HG02943 (cell line): ENCODE data around the gene KDM4B.
"Not testable (repeated sequence)": the region's sequence is repeated elsewhere in the genome, so short reads cannot be mapped to it uniquely, and the experiment has no call there.

Experiments
- ATAC-seq: cut with Tn5 transposase; IDR thresholded peaks from one replicate; pipeline ENCODE4 v1.9.1; 2021; ENCODE audit warnings: mild to moderate bottlenecking, low read depth, moderate library complexity; ENCODE audit not compliant: unreplicated experiment

Gene KDM4B

GRCh38 chr19:4968462-4969291, at the start of gene KDM4B:
Gene KDM4B, plus strand, starts transcription at chr19:4969113. Its CDS starts 63,778 bp downstream, at chr19:5032891.
- ATAC-seq: peak; percentile 85

- ATAC-seq: no peak
Observed at GRCh38 chr19:4922530-4923275, 46.2 kb upstream of the KDM4B start.

- no peak for ATAC-seq
Observed at GRCh38 chr19:4923276-4923747, 45.6 kb upstream of the KDM4B start.

DNA sequence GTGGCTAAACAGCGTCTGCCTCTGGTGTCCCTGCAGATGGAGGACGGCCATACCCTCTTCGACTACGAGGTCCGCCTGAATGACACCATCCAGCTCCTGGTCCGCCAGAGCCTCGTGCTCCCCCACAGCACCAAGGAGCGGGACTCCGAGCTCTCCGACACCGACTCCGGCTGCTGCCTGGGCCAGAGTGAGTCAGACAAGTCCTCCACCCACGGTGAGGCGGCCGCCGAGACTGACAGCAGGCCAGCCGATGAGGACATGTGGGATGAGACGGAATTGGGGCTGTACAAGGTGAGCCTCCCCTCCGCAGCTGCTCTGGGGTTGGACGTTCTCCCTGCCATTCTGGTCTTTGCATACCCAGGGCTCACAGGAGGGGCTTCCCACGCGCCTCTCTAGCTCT, 39.7 kb upstream of the KDM4B start:
- no peak for ATAC-seq

DNA sequence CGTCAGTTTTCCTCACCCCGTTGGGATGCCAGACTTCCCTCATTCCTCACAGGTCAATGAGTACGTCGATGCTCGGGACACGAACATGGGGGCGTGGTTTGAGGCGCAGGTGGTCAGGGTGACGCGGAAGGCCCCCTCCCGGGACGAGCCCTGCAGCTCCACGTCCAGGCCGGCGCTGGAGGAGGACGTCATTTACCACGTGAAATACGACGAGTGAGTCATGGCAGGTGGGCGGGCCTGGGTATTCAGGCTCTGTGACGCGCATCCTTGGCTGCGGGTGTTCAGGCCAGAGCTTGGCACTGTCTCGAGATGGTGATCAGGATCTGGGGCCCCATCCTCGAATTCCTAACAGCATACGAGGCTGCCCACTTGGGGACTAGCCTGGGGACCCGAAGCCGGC, 38.2 kb upstream of the KDM4B start:
- no peak for ATAC-seq

DNA sequence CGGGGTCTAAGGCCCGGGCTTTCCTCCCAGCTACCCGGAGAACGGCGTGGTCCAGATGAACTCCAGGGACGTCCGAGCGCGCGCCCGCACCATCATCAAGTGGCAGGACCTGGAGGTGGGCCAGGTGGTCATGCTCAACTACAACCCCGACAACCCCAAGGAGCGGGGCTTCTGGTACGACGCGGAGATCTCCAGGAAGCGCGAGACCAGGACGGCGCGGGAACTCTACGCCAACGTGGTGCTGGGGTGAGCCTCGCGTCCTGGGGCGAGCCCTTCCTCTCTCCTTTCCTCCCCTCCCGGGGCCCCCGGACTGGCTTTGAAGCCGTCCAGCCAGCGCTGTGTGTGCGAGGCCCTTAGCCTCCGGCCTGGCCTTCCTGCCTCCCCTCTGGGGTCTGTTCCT, 36.2 kb upstream of the KDM4B start:
- no peak for ATAC-seq

- no peak for ATAC-seq
Observed at GRCh38 chr19:4933528-4933927, 35.4 kb upstream of the KDM4B start.

DNA sequence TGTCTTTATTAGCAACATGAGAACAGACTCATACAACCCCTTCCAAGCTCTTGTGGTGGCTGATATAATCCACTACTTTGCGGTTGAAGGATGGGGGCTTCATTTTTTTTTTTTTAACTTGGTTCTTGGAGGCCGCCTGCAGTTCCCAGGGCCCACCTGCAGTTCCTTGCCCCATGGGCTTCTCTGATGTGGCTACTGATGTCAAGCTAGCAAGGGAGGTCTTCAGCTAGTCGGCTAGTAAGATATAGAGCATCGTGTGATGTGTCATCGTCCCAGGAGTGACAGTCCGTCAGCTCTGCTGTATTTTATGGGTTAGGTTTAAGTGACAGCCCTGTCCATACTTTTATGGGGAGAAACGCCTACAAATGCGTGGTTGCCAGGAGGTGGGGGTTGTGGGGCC, 33.5 kb upstream of the KDM4B start:
- ATAC-seq: no peak

DNA sequence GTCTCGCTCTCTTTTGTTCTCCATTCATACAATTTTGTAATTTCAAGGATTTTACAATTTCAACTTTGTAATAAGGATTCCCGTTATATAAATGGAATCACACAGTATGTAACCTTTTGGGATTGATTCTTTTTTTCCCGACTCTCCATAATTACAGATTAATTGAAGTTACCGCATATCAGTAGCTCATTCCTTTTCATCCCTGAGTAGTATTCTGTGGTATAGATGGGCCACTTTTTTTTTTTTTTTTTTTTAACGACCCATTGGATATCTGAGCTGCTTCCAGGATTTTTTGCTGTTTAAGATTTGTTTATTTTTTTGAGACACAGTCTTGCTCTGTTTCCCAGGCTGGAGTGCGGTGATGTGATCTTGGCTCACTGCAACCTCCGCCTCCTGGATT, 31.9 kb upstream of the KDM4B start:
- ATAC-seq: no peak

GRCh38 chr19:4938461-4938860, 30.5 kb upstream of the KDM4B start:
- not testable (repeated sequence) for ATAC-seq

DNA sequence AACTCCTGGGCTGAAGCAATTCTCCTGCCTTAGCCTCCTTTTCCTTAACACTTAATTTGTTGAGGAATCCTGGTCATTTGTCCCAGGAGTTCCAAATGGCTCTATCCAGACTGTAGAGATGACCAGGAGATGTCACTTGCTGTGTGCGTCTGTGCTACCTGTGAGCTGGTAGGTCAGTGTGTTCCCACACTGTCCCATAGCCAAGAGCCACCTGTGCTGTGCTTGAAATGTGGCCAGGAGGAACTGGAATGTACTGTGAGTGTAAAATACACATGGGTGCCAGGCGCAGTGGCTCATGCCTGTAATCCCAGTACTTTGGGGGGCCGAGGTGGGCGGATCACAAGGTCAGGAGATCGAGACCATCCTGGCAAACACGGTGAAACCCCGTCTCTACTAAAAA, 29.4 kb upstream of the KDM4B start:
- ATAC-seq: no peak

DNA sequence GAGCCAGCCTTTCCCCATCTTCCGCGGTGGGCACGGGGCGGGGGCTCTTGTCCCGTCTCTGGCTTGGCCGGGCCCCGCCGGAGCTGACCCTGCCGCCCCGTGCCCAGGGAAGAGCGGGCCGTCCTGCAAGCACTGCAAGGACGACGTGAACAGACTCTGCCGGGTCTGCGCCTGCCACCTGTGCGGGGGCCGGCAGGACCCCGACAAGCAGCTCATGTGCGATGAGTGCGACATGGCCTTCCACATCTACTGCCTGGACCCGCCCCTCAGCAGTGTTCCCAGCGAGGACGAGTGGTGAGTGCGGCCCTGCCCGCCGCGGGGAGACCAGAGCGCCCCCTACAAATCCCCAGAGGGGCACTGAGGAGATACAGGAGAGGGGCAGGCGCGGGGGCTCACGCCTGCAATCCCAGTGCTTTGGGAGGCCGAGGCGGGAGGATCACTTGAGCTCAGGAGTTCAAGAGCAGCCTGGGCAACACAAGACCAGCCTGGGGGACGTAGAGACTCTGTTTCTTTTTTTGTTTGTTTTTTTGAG, 27.2 kb upstream of the KDM4B start:
- ATAC-seq: not testable (repeated sequence)

GRCh38 chr19:4950650-4951049, 18.3 kb upstream of the KDM4B start:
- not testable (repeated sequence) for ATAC-seq

DNA sequence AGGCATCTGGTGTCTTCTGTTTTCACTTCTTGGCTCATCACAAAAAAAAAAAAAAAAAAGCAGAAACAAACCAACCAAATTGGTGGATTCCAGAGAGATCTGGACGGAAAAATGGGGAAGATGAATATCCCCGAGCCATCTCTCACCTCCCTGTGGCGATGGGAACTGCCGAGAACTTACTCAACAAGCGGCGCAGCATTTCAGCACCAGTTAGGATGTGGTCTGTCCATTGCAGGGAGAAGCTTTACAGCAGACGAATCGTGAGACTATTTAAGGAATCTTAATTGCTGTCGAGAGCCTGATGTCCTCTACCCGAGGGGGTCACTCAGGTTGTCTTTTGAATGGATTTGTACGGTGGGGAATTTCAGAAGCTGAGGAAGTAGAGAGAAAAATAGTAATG, 17.3 kb upstream of the KDM4B start:
- ATAC-seq: no peak

DNA sequence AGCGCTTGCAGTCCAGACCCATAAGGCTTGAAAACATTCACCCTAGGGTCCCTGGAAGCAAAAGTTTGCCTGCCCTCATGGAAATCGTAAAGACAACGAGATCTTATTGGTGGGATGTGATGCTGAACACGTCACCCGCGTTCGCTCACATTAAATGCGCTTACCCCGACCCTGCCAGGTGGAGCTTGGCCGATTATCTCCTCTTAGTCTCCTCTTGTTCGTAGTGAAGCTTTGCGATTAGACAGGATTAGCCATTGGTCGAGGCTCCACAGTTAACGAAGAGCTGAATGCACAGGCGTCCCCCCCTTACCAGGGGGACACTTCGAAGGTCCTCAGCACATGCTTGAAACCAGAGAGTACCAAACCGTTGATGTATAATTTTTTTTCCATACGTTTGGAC, 16.0 kb upstream of the KDM4B start:
- no peak for ATAC-seq

DNA sequence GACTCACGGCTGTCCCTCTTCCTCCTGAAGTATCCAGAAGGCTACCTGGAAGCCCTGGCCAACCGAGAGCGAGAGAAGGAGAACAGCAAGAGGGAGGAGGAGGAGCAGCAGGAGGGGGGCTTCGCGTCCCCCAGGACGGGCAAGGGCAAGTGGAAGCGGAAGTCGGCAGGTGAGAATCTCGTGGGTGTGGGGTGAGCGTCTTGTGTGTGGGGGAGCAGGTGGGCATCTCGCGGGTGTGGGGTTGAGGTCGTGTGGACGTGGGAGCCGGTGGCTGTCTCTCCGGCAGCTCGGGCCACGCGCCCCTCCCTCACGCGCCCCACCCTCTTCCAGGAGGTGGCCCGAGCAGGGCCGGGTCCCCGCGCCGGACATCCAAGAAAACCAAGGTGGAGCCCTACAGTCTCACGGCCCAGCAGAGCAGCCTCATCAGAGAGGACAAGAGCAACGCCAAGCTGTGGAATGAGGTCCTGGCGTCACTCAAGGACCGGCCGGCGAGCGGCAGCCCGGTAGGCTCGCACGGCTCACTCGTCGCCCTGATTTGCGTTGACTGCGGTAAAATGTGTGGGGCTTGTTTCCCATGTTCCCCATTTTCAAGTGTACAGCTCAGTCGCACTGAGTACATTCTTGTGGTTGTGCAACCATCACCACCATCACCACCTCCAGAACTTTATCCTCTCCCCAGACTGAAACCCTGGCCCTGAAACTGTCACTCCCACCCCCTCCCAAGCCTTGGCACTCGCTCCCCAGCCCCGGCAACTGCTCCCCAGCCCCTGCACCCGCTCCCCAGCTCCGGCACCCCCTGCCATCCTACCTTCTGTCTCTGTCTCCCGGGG, 14.4 kb upstream of the KDM4B start:
- ATAC-seq: not testable (repeated sequence)

DNA sequence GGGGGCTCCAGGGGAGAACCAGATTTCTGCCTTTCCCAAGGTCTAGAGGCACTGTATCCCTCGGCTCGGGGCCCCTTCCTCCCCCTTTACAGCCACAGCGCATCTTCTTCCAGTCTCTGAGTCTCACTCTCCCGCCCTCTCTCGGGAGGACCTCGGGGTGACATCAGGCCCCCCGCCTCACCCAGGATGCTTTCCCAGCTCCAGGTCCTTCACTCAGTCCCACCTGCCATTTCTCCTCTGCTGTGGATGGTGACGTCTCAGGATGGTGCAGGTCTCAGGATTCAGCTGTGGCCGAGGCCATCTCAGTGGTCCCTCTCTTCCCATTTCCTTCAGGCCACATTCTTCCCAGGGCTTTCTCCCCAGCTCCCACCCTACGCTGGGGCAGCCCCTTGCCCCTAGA, 13.6 kb upstream of the KDM4B start:
- no peak for ATAC-seq

GRCh38 chr19:4957981-4958380, 10.9 kb upstream of the KDM4B start:
- no peak for ATAC-seq

DNA sequence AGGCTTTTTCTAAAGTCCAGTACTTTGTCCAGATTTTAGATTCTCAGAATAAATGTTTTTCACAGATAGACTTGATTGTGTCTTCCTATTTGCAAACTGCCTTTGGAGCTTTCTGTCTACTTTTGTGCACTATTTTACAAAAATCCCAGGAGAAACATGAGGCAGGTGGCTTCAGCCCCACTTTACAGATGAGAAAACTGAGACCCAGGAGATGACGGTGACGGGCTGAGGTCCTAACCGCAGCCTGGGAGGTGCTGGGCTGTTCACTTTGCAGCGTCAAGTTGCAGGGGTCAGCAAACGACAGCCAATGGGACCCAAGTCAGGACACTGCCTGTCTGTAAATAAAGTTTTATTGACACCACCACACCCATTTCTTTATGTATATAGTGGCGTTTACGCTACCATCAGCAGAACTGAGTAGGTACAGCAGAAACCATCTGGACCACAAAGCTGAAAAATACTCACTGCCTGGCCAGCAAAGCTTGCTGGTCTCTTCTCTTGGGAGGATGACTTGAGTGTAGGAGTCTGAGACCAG, 6.8 kb upstream of the KDM4B start:
- no peak for ATAC-seq

GRCh38 chr19:4965061-4965460, 3.9 kb upstream of the KDM4B start:
- ATAC-seq: no peak
